SIG-M5 treated with dmso at 0.1 percent for 504 hours (cell line): Measurements from ENCODE around the gene KLHDC4.
"Not testable (repeated sequence)": the region's sequence is repeated elsewhere in the genome, so short reads cannot be mapped to it uniquely, and the experiment has no call there.

Experiments
- DNase-seq: peaks from one replicate; lab custom pipeline; 2025; ENCODE audit not compliant: unreplicated experiment; lab: John Stamatoyannopoulos, UW

Gene KLHDC4

GRCh38 chr16:87721622-87722585, 43.9 kb downstream of the KLHDC4 start:
- no peak for DNase-seq

DNA sequence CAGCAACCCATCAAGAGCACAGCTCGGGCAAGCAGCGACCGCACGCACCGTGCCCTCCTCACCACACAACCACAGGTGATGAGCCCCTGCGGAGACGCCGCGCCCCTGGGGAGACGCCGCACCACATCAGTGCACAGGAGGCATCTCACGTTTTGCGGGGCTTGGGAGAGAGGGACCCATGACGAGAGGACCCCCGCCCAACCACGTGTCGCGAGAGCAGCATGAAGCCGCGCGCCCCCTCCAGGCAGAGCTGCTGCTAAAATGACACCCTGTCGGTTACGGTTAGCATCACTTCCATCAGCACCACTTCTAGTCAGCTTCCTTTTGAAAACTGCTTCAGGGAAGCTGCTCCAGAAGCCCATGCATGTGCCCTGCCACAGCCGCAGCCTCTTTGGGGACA, 45.3 kb downstream of the KLHDC4 start:
- no peak for DNase-seq

- DNase-seq = not testable (repeated sequence)
These were observed 47.0 kb downstream of the KLHDC4 start for GRCh38 chr16:87718831-87719230.

- DNase-seq = no peak
These were observed 50.1 kb downstream of the KLHDC4 start for GRCh38 chr16:87715658-87716057.

GRCh38 chr16:87715231-87715630, 50.6 kb downstream of the KLHDC4 start:
- DNase-seq = no peak

- DNase-seq = no peak
These were observed 52.1 kb downstream of the KLHDC4 start for GRCh38 chr16:87713451-87714229.

- no peak for DNase-seq
These were observed 53.5 kb downstream of the KLHDC4 start for GRCh38 chr16:87712184-87712762.

- DNase-seq = no peak
These were observed 54.9 kb downstream of the KLHDC4 start for GRCh38 chr16:87710887-87711286.

GRCh38 chr16:87709677-87710076, 56.1 kb downstream of the KLHDC4 start:
- no peak for DNase-seq

DNA sequence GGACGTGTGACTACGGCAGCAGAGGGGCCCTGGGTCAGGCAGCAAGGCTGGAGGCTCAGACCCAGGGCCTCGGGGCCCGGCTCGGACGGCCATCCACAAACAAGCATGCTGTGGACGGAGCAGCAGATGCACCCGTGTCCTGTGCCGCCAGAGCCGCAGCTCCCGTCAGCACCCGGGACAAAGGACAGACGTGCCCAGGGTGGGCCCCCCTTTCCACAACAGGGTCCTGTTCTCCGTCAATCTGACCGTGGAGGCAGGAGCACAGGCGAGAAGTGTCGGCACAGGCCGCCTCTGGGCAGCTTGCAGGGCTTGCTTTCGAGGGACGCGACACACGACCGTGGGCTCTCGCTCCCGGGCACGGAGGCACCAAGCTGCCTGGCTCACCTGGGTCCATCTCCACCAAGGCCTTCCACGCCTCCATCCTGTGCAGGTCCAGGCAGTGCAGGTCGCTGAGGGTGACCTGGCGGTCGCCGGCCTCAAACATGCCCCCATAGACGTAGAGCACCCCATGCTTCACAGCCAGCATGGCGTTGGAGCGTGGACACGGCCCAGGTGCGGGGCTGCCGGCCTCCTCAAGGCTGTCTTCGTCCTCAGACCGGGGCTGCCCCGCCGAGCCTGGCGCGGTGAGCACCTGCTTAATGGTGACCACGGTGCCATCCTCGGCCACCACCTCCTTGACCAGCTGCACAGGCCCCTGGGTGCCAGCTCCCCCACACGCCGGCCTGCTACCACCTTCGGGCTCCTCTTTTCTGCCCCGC, 56.7 kb downstream of the KLHDC4 start:
- DNase-seq = no peak

GRCh38 chr16:87707714-87708580, 57.8 kb downstream of the KLHDC4 start:
- no peak for DNase-seq

- no peak for DNase-seq
These were observed 58.7 kb downstream of the KLHDC4 start for GRCh38 chr16:87707097-87707496.

- peak; percentile 36 for DNase-seq
These were observed 59.3 kb downstream of the KLHDC4 start for GRCh38 chr16:87706278-87707000.

DNA sequence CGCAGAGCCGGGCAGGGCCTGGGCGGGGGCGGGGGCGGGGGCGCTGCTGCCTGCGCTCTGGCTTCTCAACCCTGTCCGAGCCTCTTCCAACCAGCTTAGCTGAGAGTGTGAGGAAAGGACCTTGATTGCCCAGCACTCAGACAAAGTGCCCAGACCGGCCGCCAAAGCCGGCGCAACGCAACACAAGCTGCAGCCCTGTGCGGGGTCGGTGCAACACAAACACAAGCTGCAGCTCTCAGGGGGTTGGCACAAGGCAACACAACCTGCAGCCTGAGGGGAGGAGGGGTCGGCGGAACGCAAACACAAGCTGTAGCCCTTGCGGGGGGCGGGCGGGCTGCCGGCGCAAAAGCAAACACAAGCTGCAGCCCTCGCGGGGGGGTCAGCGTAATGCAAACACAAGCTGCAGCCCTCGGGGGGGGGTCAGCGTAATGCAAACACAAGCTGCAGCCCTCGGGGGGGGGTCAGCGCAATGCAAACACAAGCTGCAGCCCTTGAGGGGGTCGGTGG, 60.0 kb downstream of the KLHDC4 start:
- DNase-seq = no peak

GRCh38 chr16:87704754-87705353, 60.9 kb downstream of the KLHDC4 start:
- DNase-seq = no peak

DNA sequence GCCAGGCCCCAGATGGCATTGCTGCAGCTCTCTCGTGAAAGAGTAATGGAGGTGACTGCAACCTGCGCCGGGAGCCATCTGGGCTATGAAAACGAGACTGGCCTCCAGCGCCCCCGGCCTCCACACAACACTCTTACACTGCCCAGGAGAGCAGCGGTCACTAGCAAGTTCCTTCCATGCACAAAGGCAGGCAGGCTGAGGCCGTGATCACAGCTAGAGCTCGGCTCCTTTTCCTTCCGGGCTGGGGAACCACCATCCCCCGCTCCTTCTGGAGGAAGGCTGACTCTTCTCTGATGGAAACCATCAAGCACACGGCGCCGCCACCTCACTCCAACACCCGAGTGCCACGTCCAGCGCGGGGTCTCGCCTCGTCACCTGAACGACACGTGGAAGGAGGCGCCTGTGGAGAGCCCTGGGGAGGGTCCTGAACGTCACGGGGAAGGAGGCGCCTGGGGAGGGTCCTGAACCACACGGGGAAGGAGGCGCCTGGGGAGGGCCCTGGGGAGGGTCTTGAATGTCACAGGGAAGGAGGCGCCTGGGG, 61.9 kb downstream of the KLHDC4 start:
- no peak for DNase-seq

GRCh38 chr16:87703071-87703470, 62.7 kb downstream of the KLHDC4 start:
- no peak for DNase-seq

- no peak for DNase-seq
These were observed 63.4 kb downstream of the KLHDC4 start for GRCh38 chr16:87702325-87702811.
